ENCODE measurements around the gene KRTAP7-1. TPM values are rescaled to one million over a fixed set of nuclear protein-coding genes. Genes with fewer than 3 reads are reported as not detected.
A peak's percentile ranks its signal among the peaks of the same experiment; 100 is the strongest.

Gene KRTAP7-1, protein sequence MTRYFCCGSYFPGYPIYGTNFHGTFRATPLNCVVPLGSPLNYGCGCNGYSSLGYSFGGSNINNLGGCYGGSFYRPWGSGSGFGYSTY
- total RNA-seq: not detected

DNA sequence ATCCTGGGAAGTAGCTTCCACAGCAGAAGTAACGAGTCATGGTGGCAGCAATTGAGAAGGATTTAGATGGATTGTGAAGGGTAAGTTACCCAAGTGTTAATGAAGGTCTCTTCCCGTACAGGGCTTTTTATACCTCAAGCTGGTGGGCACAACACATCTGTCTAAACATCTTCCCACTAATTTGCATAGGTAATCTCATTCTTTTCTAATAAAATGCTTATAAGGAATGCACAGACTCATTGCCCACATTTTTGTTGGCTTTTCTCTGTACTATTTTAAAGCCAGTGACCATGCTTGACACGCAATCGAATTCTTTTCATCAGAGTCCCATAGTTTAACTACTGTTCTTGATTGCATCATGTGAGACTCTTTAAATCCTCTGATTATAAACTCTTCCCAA, at the start of gene KRTAP7-1:
TSS of gene KRTAP7-1 (minus strand) at position 101 of the 400 bp plus-strand sequence. CDS start at position 40, 61 bp downstream.
- no peak within 1 kb of the TSS for H3K27ac Mint-ChIP-seq
- no peak within 1 kb of the TSS for H3K4me3 Mint-ChIP-seq
- H3K27me3 Mint-ChIP-seq: peaks cover 14% of the 10 kb centered on the region
- no peak for DNase-seq
- H3K4me1 Mint-ChIP-seq: no peaks in the 10 kb centered on the region
- no peaks in the 10 kb centered on the region for H3K36me3 Mint-ChIP-seq
- H3K9me3 Mint-ChIP-seq: no peaks in the 10 kb centered on the region

DNA sequence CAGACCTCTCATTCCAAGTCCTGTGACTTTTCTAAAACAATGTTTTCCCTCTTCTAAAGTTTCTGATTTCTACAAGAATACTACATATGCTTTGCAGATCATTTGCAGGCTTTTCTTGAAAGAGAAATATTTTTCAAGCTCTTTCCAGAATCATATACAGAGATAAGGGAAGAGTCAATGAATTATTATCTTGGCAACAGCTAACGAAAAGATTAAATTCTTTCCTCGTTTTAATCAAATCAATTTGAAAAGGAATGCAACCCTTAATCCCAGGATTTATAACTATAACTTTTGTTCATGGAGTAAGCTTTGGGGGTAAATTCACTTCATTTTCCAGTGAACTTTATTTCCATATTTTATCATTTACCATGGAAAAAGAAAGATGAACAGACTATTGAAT, 45.0 kb upstream of the KRTAP7-1 start:
- Mint-ChIP-seq H3K27me3 (peaks cover 10% of the 10 kb centered on the region), H3K36me3 (no peaks in the 10 kb centered on the region), H3K4me1 (no peaks in the 10 kb centered on the region), H3K9me3 (no peaks in the 10 kb centered on the region), H3K27ac (no peak overlapping the region), H3K4me3 (no peak overlapping the region)
- DNase-seq: no peak

DNA sequence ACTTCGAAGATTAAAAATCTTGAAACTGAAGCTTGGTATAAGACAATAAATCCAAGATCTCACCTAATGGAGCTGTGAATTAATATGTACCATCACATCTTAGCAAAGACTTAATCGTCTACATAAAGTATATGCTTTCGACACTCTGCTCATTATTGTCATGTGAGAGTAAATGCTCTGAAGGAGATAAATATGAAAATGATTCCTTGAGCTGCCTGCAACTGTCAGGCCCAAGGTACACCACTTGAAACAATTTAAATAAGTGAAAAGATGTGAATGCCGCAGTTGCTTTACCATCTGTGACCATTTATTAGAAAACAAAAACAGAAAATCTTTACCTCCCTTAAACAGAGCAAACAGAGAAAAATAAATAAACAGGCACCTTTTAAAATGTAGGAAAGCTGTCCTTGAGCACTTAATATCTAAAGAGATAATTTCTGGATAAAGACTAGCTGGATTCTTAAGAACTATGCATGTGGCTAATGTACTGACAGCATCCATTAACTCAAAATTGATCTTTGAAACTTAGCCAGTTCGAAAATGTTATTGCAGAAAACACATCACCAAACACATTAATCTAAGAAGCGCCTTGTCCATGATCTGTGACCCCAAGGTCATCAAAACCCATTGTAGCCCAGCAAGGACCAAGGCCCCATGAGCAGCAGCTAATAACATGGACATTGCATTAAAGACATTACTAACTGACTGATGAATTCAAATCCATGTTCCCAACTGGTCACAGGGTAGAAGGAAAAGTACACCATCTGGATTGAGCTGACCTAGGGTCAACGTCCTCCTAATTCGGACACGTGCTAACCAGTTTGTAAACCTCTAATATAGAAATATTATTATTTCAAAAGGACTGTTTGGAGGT, 18.3 kb upstream of the KRTAP7-1 start:
- no peak for DNase-seq
- Mint-ChIP-seq H3K27me3 (peaks cover 26% of the 10 kb centered on the region), H3K4me3 (no peak overlapping the region), H3K36me3 (no peaks in the 10 kb centered on the region), H3K4me1 (no peaks in the 10 kb centered on the region), H3K9me3 (no peaks in the 10 kb centered on the region), H3K27ac (no peak overlapping the region)

DNA sequence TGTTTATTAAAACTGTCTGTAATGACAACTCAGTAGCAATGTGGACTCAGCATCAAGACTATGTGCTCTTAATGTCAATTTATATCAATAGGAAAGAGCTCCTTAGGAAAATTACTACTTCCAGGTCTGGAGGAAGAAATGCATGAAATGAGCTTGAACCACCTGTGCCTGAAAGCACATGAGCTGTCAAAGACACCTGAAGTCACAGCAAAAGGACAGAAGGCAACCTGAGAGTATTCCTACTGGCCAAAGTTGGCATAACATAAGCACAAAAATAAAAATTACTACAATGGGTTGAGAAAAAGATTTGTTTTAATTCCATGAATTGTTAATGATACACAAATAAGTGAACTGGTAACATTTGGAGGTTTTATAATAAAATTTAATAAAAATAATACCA, 13.4 kb upstream of the KRTAP7-1 start:
- Mint-ChIP-seq H3K36me3 (no peaks in the 10 kb centered on the region), H3K4me1 (no peaks in the 10 kb centered on the region), H3K4me3 (no peak overlapping the region), H3K27me3 (peaks cover 18% of the 10 kb centered on the region), H3K27ac (no peak overlapping the region), H3K9me3 (no peaks in the 10 kb centered on the region)
- DNase-seq: no peak

DNA sequence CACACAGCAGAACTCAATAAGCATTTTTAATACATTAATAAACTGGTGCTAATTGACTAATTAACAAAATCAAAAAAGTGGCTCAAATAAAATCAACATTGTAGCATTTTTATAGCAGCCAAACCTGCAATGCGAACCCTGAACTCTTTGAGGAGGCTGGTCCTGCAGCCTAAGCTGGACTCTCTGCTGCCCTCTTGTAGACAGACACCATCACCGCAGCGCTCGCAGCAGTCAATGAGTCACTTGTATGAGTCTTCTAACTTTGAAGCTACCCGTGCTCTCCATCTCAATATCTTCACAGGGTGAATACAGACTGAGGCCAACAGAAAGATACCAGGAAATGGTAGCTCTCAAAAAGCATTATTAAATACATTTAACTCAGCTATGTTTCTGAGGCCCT, 9.7 kb upstream of the KRTAP7-1 start:
- Mint-ChIP-seq H3K36me3 (no peaks in the 10 kb centered on the region), H3K4me3 (no peak overlapping the region), H3K4me1 (no peaks in the 10 kb centered on the region), H3K9me3 (no peaks in the 10 kb centered on the region), H3K27me3 (peaks cover 11% of the 10 kb centered on the region), H3K27ac (no peak overlapping the region)
- DNase-seq: peak; percentile 15

DNA sequence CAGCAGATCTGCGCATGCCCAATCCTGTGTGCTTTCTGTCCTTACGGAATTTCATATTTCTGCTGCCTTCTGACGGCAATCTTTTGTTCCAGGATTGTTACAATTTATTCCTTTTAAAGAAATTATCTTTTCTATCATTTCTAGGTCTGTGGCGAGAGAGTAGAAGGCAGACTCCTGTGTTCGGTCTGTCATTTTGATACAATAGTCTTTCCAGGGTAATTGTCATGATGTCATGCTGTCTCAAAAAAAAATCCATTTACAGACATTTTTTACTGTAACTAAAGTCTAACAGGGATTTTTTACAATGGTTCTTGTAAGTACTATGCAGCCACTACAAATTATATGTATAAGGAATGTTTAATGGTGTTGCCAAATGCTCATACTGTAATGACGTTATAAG, 9.0 kb upstream of the KRTAP7-1 start:
- no peaks in the 10 kb centered on the region for H3K36me3 Mint-ChIP-seq
- no peak overlapping the region for H3K4me3 Mint-ChIP-seq
- peaks cover 16% of the 10 kb centered on the region for H3K27me3 Mint-ChIP-seq
- DNase-seq: no peak
- H3K27ac Mint-ChIP-seq: no peak overlapping the region
- no peaks in the 10 kb centered on the region for H3K9me3 Mint-ChIP-seq
- no peaks in the 10 kb centered on the region for H3K4me1 Mint-ChIP-seq

DNA sequence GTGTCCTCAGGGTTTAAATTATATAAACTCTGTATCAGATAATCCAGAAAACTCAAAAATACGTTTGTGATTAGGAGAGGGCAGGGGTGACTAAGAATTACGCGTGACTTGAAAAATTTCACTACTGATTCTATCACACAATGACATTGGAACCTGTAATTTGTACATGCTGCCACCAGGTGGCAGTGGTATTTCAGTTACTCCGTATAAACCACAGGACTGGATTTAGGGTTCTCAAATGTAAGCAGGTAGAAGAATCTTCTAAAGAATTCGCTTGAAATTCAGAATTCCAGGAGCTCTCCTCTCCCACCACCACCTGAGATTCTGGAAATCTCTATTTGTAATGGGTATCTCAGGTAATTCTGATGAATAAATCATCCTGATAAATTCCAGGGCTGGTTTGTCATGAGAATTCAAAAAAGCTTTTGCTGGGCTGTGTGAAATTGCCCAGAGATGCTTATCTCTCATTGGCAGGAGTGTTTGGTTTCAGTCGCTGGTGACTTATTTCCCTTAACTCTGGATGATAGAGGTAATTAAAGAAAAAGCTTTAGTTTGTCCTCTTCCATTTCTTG, 1.7 kb upstream of the KRTAP7-1 start:
- peak; percentile 21 for DNase-seq
- H3K4me3 Mint-ChIP-seq: no peak overlapping the region
- H3K4me1 Mint-ChIP-seq: no peaks in the 10 kb centered on the region
- no peaks in the 10 kb centered on the region for H3K9me3 Mint-ChIP-seq
- H3K27ac Mint-ChIP-seq: no peak overlapping the region
- H3K36me3 Mint-ChIP-seq: no peaks in the 10 kb centered on the region
- H3K27me3 Mint-ChIP-seq: peaks cover 14% of the 10 kb centered on the region

DNA sequence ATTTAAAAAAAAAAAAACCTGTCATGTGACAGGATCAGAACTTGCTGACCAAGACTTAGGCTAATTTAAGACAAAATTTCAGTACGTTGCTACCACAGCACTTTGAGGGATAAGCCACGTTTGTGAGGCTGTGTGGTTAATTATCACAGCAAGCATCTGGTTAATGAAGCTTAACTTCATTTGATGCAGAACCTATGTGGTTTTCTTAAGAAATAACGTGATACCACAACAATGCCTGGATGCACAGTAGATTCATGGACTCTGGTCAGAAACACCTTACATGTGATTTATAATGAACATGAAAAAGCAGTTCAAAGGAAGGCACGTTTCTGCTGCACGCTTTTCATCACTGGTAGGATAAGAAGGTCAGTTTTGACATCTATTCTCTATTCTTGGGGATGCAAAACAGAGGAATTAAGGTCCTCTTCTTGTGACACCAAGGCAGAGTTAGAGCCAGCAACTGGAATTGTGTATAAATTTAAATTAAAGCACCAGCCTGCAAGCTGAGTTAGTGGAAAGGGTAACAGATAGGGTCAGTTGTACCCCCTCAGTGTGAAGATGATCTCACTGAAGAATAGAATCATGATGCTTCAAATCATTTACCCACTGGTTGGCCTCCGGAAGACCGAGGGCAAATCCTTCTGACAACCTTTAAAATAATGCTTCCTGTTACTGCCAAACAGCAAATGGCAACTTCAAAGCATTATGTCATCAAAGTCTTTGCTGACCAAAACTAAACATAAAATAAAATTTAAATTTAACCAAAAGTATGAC, 10.5 kb downstream of the KRTAP7-1 start:
- no peak for DNase-seq
- no peaks in the 10 kb centered on the region for H3K36me3 Mint-ChIP-seq

DNA sequence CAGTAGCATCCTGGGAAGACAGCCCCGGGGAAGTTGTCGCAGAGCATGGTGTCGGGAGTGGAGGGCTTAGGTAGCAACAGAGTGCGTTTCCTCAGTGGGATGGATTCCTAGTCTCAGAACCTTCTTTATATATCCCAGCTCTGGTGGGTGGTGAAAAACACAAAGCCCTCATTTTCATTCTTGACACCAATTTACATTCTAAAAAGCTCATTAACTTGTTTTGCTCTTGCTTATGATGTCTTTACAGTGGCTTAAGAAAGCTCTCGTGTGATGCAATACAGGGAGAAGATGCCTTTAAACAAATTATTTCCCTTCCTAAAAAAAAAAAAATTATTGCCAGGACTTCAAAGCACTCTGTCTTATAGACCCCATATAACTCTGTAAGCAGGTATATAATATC, 16.4 kb downstream of the KRTAP7-1 start, which contains the start of gene KRTAP8-1:
TSS of gene KRTAP8-1 (minus strand) at position 101 of the 400 bp plus-strand sequence. CDS start at position 47, 54 bp downstream.
- Mint-ChIP-seq H3K27me3 (peaks cover 23% of the 10 kb centered on the region), H3K9me3 (no peaks in the 10 kb centered on the region), H3K4me3 (no peak within 1 kb of the TSS), H3K36me3 (no peaks in the 10 kb centered on the region), H3K4me1 (no peaks in the 10 kb centered on the region), H3K27ac (no peak within 1 kb of the TSS)
- no peak for DNase-seq

More for the DNA sequence above, 10.5 kb downstream of the KRTAP7-1 start:
- H3K4me3 Mint-ChIP-seq: no peak overlapping the region
- no peak overlapping the region for H3K27ac Mint-ChIP-seq
- peaks cover 28% of the 10 kb centered on the region for H3K27me3 Mint-ChIP-seq
- no peaks in the 10 kb centered on the region for H3K9me3 Mint-ChIP-seq
- H3K4me1 Mint-ChIP-seq: no peaks in the 10 kb centered on the region

DNA sequence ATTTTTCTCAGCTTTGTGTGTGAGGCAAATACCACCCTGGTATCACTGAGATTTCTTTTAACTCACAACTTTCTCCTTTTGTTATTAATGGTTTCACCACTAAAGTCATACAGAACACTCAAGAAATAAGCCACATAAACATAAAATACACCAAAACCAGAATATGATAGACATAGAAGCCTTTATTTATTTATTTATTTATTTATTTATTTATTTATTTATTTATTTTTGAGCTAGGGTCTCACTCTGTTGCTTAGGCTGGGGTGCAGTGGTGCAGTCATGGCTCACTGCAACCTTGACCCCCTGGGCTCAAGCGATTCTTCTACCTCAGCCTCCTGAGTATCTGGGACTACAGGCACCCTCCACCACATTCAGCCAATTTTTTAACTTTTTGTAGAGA, 29.0 kb downstream of the KRTAP7-1 start:
- Mint-ChIP-seq H3K4me1 (peaks cover 2% of the 10 kb centered on the region), H3K27me3 (peaks cover 10% of the 10 kb centered on the region), H3K4me3 (no peak overlapping the region), H3K36me3 (no peaks in the 10 kb centered on the region), H3K9me3 (peaks cover 2% of the 10 kb centered on the region), H3K27ac (no peak overlapping the region)
- no peak for DNase-seq

DNA sequence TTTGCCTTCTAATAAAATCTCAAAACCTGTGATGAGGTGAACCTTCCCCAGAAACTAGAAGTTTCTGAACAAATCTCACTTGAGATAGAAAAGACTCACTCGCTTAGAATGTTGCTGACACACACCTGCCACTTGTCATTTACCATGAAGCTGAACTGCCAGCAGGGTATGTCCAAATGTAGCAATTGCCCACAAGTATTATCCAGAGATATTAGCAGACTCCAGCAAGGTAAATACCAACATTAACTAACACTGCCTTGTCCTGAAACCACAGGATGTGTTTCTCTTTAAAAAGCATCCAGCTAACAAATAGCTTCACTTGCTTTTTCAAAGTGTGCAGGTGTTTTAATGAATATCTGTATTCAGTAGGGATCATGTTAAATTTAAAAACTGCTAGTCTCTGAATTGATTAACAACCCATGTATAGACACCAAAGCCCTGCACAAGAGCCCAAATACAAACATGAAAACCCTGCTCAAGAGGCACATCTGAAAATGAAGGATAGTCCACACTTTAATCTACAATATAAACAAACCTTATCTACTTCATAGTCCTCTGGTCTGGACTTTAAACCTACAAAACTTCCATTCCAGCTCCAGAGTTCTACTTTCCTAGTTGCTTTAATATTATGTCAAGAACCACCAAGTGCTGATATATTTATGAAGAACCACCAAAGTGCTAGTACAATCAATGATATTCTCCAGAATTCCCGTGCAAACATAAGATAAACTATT, 35.8 kb downstream of the KRTAP7-1 start:
- Mint-ChIP-seq H3K4me3 (no peak overlapping the region), H3K27me3 (peaks cover 10% of the 10 kb centered on the region), H3K36me3 (no peaks in the 10 kb centered on the region), H3K9me3 (no peaks in the 10 kb centered on the region), H3K4me1 (no peaks in the 10 kb centered on the region), H3K27ac (no peak overlapping the region)
- DNase-seq: no peak

DNA sequence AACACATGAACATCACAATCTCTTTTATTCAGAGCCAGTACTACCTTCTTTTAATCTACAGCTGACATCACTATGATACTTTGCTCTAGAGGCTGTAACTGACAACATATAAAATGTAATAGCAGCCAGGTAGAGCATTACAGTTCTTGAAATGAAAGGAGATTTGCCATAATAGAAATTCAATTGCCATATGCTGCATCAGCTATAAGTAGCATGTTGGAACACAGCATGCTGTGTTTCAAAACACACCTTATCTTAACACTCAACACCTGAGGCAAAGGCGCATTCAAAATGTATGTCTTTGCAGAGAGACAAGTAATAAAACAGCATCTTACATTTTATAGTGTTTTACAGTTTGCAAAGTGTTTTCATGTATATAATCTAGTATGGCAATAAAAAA, 50.3 kb downstream of the KRTAP7-1 start:
- DNase-seq: no peak
- H3K4me3 Mint-ChIP-seq: no peak overlapping the region
- H3K4me1 Mint-ChIP-seq: no peaks in the 10 kb centered on the region
- H3K36me3 Mint-ChIP-seq: no peaks in the 10 kb centered on the region
- peaks cover 7% of the 10 kb centered on the region for H3K27me3 Mint-ChIP-seq
- H3K27ac Mint-ChIP-seq: no peak overlapping the region
- peaks cover 2% of the 10 kb centered on the region for H3K9me3 Mint-ChIP-seq
